Caco-2 (cell line): ENCODE results near the gene ADGRL4. TPM values are rescaled to one million over a fixed set of nuclear protein-coding genes. Genes with fewer than 3 reads are reported as not detected.

Experiments used
- BruUV-seq: library from RNA; stranded (reverse); fragments of 400-500 nt; replicated peaks from 2 replicates; lab custom pipeline; 2021; lab: Mats Ljungman, UMichigan
- CTCF ChIA-PET: fragments of 300-600 bp; sonication (Branson Sonifier 250); formaldehyde crosslinking; loops from one replicate; lab custom pipeline; 2022; ENCODE audit warnings: antibody characterized with exemption; lab: Charles Lee
- POLR2A ChIA-PET: fragments of 300-600 bp; sonication (Branson Sonifier 250); formaldehyde crosslinking; loops from one replicate; lab custom pipeline; 2022; ENCODE audit warnings: antibody characterized with exemption; lab: Charles Lee
- DNase-seq, 2 experiments: peaks; one replicate each; pipeline versions ENCODE4 v3.0.0 to v3.0.0-alpha.2; 2020 to 2022
- H3K27me3 ChIP-seq: replicated peaks from 2 replicates; pipeline ENCODE4 v1.6.0; 2011; ENCODE audit warnings: low read length; ENCODE audit not compliant: control insufficient read depth, insufficient read depth
- H3K36me3 ChIP-seq: 2 replicates; pipeline ENCODE4 v1.5.1; 2011; ENCODE audit warnings: low read length; ENCODE audit not compliant: control insufficient read depth, insufficient read depth
- H3K4me1 ChIP-seq: fragments of 250-450 bp; sonication (Bioruptor Pico); 2 replicates; pipeline ENCODE4 v1.5.1; 2020; ENCODE audit warnings: mild to moderate bottlenecking
- H3K4me3 ChIP-seq: 2 replicates; pipeline ENCODE4 v1.5.1; 2011; ENCODE audit warnings: low read depth, mild to moderate bottlenecking, control low read depth, low read length
- H3K9me3 ChIP-seq: fragments of 250-450 bp; sonication (Bioruptor Pico); 2 replicates; pipeline ENCODE4 v1.5.1; 2020; ENCODE audit warnings: mild to moderate bottlenecking, moderate library complexity
- H3K27ac Mint-ChIP-seq: one replicate; pipeline ENCODE4 v1.8.0; 2022; ENCODE audit warnings: mixed read lengths; ENCODE audit not compliant: unreplicated experiment
- H3K27me3 Mint-ChIP-seq: one replicate; pipeline ENCODE4 v1.8.0; 2022; ENCODE audit warnings: mixed read lengths; ENCODE audit not compliant: insufficient read depth, unreplicated experiment
- H3K36me3 Mint-ChIP-seq: one replicate; pipeline ENCODE4 v1.8.0; 2022; ENCODE audit warnings: mild to moderate bottlenecking, mixed read lengths; ENCODE audit not compliant: insufficient read depth, unreplicated experiment
- H3K4me1 Mint-ChIP-seq: one replicate; pipeline ENCODE4 v1.8.0; 2022; ENCODE audit warnings: low read depth, mixed read lengths; ENCODE audit not compliant: unreplicated experiment
- H3K4me3 Mint-ChIP-seq: one replicate; pipeline ENCODE4 v1.8.0; 2022; ENCODE audit warnings: mild to moderate bottlenecking, moderate library complexity, mixed read lengths; ENCODE audit not compliant: unreplicated experiment
- H3K9me3 Mint-ChIP-seq: one replicate; pipeline ENCODE4 v1.8.0; 2022; ENCODE audit warnings: mixed read lengths; ENCODE audit not compliant: unreplicated experiment
- CTCF ChIP-seq, 2 experiments: fragments of 200-600 bp in 1 of 2; IDR thresholded peaks; 1 replicate in 1 of 2; 2 replicates in 1 of 2; pipeline versions ENCODE4 v1.5.1 to v1.8.0; 2011 to 2022; ENCODE audit warnings: antibody characterized with exemption in 1 of 2, control low read depth in 1 of 2, inconsistent platforms in 1 of 2, low read depth in 1 of 2, low read length in 1 of 2, mild to moderate bottlenecking in 1 of 2, moderate library complexity in 1 of 2; ENCODE audit not compliant: insufficient read depth in 1 of 2, severe bottlenecking in 1 of 2, unreplicated experiment in 1 of 2
- intact Hi-C: fragments of 100-400 bp; cut with micrococcal nuclease; formaldehyde crosslinking; loops from one replicate; pipeline ENCODE4 v1.10.0; 2022; ENCODE audit not compliant: unreplicated experiment
- total RNA-seq: library from RNA; stranded (reverse); gene quantifications from 2 replicates; pipeline ENCODE4 v1.2.3, GENCODE V29; 2022

ADGRL4 gene
- total RNA-seq, 1 experiment from 2014 or later, result not detected

GRCh38 chr1:78856096-78856495 is 150.4 kb downstream of the ADGRL4 start:
- Histone ChIP-seq H3K4me1 (no peaks in the 10 kb centered on the region), H3K9me3 (no peaks in the 10 kb centered on the region), H3K27me3 (no peaks in the 10 kb centered on the region), H3K36me3 (no peaks in the 10 kb centered on the region), H3K4me3 (no peak overlapping the region)
- H3K36me3 Mint-ChIP-seq, result no peaks in the 10 kb centered on the region
- no peaks in the 10 kb centered on the region for H3K4me1 Mint-ChIP-seq
- no peak overlapping the region for H3K4me3 Mint-ChIP-seq
- DNase-seq, result no peak
- H3K27me3 Mint-ChIP-seq, result peaks cover 8% of the 10 kb centered on the region
- POLR2A ChIA-PET, result no interaction called here
- intact Hi-C loops, result no loop called here
- no TSS peak for BruUV-seq
- H3K9me3 Mint-ChIP-seq, result no peaks in the 10 kb centered on the region
- CTCF ChIA-PET, result no interaction called here
- H3K27ac Mint-ChIP-seq, result no peak overlapping the region
- TF ChIP-seq CTCF (IDR thresholded peaks at IDR 0.05; ENCODE audit: insufficient read depth in 1 of 2, low read depth in 1 of 2, low read length in 1 of 2, severe bottlenecking in 1 of 2, unreplicated experiment in 1 of 2), result no peak

GRCh38 chr1:78855258-78855657 is 151.3 kb downstream of the ADGRL4 start:
- DNase-seq, result no peak
- H3K4me1 ChIP-seq, result no peaks in the 10 kb centered on the region
- Mint-ChIP-seq H3K4me1 (no peaks in the 10 kb centered on the region), H3K36me3 (no peaks in the 10 kb centered on the region), H3K27ac (no peak overlapping the region), H3K27me3 (peaks cover 8% of the 10 kb centered on the region), H3K4me3 (no peak overlapping the region), H3K9me3 (no peaks in the 10 kb centered on the region)
- BruUV-seq, result no TSS peak
- intact Hi-C loops, result no loop called here
- H3K27me3 ChIP-seq, result no peaks in the 10 kb centered on the region
- H3K9me3 ChIP-seq, result no peaks in the 10 kb centered on the region
- ChIA-PET POLR2A (no interaction called here), CTCF (no interaction called here)
- no peak for TF ChIP-seq CTCF (IDR thresholded peaks at IDR 0.05; ENCODE audit: insufficient read depth in 1 of 2, low read depth in 1 of 2, low read length in 1 of 2, severe bottlenecking in 1 of 2, unreplicated experiment in 1 of 2)
- H3K4me3 ChIP-seq, result no peak overlapping the region
- no peaks in the 10 kb centered on the region for H3K36me3 ChIP-seq

- Histone ChIP-seq H3K36me3 (no peaks in the 10 kb centered on the region), H3K4me1 (no peaks in the 10 kb centered on the region), H3K27me3 (no peaks in the 10 kb centered on the region), H3K9me3 (no peaks in the 10 kb centered on the region), H3K4me3 (no peak overlapping the region)
- DNase-seq, result no peak
- Mint-ChIP-seq H3K27me3 (peaks cover 5% of the 10 kb centered on the region), H3K4me1 (no peaks in the 10 kb centered on the region), H3K4me3 (no peak overlapping the region), H3K27ac (no peak overlapping the region), H3K36me3 (no peaks in the 10 kb centered on the region), H3K9me3 (no peaks in the 10 kb centered on the region)
- TF ChIP-seq CTCF (IDR thresholded peaks at IDR 0.05; ENCODE audit: insufficient read depth in 1 of 2, low read depth in 1 of 2, low read length in 1 of 2, severe bottlenecking in 1 of 2, unreplicated experiment in 1 of 2), result no peak
- intact Hi-C loops, result no loop called here
- no TSS peak for BruUV-seq
- CTCF ChIA-PET, result no interaction called here
- POLR2A ChIA-PET, result no interaction called here
Measured at GRCh38 chr1:78854556-78854955, 152.0 kb downstream of the ADGRL4 start.
